Bone marrow (tissue), 2 donors: Measurements from ENCODE around the gene FOXN3.

Source experiments
- DNase-seq, 2 donors: peaks; one replicate each; lab custom pipeline; 2025; lab: John Stamatoyannopoulos, UW

FOXN3 gene

DNA sequence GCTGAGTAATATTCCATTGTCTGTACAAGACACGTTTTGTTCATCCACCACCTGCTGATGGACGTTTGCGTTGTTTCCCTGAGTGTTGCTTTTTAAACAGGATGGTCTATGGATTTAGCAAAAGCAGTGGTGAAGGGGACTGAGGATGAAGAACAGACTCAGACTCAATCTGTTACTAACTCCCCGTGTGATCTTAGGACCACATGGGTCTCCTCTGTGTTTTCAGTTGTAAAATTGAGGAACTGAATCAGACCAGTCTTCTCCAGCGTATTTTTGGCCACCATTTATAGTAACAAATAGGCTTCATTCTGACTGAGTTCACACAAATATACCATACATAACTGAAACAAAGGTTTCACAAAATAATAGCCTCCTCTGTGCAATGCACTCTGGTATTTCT is 85.6 kb downstream of the FOXN3 start:
- DNase-seq = no peak

DNA sequence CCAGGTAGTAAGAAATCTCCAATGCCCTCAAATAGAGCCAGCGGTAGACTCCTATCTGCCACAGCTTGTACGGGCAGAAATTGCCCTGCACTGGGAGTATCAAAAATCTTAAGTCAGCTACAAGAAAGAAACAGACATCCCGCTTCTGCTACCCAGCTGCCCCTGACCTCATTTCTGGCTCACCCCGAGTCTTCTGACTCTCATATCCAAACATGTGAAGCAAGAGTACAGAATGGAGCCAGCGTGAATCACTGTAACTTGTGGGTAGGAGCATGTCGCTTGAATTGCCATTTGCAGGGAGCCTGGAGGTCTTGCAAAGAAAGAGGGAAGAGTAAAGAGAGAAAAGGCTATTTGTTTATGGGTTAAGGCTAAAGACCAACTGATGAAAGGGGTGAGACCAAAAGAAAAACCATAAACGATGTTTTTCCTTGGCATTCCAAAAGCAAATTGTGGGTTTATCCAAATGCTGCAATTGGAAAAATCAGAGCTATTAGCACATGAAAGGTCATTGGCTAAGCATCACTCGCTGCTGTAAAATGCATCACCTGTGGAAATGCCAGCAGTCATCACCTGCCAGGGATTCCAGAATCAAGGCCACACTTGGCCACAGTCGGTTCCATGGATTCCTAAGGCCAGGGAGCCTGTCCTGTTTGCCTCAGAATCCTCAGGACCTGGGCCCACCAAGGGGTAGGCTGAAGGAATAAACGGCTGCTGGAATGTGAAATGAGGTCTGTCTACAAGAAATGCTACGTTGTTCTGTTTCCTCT is 86.6 kb downstream of the FOXN3 start:
- no peak for DNase-seq

DNA sequence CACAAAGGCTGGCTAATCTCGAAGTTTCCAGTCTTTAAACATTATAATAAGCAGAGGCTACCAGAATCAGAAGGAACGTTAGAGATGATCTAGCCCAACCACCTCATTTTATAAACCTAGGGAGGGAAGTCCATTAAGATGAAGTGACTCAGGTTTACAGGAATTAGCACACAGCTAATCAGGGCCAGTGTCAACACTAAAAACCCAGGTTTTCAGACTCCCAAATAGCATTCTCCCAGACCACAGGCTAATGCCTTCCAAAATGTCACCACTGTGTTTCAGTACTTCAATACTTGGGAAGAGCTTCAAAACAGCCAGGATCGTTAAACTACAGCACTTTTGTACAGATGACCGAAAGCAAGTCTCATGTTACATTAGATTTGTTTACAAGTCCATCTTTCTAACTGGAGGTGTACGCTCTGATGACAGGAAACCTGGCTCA is 89.2 kb downstream of the FOXN3 start:
- no peak for DNase-seq

DNA sequence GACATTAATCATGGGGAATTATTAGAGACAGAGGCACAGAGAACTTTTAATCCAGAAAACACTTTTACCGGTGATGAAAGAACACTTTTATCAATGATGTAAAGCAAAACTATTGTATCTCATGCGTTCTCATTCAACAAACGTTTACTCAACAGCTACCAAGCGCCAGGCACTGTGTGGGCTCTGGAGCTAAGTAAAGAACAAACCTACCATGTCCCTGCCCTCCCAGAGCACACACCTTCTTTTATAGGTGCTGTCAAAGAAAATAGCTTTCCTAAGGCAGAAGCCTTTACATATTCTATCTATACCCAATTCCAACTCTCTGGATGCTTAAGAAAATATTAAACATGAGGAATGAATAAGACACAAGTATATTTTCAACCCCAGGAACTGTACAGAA is 91.1 kb downstream of the FOXN3 start:
- no peak for DNase-seq

DNA sequence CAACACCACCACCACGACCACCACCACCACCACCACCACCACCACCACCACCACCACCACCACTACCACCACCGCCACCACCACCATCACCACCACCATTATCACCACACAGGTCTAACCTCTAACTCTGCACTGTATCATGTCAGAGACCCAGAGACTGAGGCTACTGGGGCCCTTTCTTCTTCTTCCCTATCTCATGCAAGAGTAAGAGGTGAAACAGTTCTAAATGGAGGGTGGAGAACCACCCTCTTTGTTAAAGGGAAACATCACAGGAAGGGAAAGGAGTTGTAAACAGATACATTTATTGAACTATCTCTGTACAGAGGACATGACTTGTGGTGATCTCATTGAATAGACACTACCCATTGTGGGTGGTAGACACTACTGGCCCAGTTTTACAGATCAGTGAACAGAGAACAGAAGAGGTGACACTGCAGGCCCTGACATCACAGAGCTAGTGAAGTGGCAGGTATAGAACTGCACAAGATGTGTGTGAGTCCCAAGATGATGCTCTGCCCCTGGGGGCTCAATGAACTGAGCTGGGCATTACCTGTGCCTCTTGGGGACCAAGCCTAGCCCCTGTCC is 91.6 kb downstream of the FOXN3 start:
- DNase-seq = no peak

DNA sequence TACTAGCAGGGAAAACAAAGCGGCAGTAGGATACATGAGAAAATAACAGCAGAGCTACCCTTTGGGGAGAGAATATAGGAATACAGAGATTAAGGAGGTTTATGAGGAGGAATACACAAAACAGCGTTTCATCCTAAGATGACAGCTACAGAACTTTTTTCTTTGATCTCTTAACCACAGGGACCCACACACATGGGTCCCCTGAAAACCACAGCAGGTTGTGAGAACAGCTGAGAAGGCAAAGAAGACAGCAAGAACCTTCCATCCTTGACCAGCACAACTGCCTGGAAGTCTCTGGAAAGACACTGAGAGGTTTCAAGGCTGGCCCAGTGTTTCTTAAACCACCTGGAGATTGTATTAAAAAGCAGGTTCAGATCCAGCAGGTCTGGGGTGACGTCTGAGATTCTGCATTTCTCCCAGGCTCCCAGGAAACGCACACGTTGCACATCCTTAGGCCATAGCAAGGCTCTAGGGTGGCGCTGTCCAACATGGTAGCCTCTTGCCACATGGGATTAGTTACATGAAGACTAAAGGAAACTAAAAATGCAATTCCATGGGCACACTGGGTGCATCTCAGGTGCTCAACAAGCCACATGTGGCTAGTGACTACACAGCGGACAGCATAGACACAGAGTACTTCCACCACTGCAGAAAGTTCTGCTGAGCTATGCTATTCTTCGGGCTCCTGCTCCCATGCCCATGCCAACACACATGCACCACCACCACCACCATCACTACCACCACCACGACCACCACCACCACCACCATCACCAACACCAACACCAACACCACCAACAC is 92.3 kb downstream of the FOXN3 start:
- no peak for DNase-seq

DNA sequence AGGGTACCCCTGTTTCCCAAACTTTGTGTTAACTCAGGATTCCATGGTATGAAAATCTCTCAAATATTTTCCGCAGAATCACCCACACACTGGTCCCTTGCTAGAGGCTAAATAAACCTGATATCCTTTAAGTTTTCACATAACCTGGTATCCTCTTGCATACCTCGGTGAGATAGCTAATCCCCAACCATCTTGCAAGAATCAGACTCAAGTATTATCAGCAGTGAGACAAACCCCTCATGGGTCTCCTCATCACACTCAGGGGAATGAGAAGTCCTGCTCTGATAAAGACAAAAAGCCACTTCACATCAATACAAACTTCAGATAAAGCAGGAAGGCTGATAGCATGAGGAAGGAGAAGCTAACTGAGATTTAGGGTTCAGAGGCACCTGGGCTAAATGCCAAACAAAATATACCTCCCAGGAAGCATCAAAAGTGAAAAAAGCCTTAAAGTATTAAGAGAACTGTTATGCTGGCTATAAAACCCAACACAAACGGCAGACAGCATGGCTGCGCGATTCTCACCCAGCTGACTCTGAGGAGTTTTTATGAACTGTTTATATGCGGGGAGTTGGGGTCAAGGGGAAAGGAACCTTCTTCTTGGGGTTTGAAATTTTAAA is 96.5 kb downstream of the FOXN3 start:
- no peak for DNase-seq

DNA sequence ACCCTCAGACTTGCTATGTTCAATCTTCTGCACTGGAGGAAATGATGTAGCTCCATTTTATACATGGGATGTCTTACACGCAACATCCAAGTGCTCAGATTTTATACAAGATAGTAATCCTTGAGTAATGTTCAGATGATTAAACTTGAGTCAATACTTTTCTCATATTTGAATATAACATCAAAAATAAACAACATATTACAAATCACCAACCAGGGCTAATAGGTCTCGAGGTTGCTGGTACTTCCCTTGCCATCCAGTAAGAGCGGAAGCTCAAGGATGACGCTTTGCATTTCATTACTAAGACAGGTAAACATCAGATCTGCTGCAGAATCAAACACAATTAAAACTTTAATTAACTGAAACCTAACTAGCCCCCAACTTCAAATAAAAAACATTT is 97.3 kb downstream of the FOXN3 start:
- DNase-seq = no peak

DNA sequence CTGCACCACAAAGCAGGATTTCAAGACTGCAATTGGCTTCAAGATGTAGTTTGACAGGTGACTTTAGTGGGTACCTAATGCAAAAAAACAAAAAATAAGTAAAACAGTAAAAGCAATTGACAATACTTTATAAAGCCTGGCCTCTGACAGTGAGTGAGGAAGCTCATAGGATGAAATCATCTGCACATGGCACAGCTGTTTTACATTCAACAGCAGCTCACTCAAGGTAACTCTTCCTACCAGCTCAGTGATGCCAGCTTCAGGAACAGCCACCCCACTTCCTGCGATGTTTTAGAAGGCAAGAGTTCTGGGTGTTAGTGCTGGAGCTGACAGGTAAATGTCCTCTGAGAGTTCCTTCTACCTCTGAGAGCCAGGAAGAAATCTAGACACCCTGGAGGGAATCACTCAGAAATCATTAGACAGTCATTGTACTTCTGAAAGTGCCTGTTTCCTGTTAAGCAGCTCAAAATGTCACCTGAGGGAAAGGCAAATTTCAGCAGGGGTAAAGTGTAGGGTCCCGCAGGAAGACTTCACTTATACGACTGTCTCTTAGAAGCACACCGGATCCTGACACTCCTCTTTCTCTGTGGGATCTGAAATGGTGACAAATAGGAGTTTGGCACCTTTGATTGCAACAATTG is 99.9 kb downstream of the FOXN3 start:
- DNase-seq = no peak

DNA sequence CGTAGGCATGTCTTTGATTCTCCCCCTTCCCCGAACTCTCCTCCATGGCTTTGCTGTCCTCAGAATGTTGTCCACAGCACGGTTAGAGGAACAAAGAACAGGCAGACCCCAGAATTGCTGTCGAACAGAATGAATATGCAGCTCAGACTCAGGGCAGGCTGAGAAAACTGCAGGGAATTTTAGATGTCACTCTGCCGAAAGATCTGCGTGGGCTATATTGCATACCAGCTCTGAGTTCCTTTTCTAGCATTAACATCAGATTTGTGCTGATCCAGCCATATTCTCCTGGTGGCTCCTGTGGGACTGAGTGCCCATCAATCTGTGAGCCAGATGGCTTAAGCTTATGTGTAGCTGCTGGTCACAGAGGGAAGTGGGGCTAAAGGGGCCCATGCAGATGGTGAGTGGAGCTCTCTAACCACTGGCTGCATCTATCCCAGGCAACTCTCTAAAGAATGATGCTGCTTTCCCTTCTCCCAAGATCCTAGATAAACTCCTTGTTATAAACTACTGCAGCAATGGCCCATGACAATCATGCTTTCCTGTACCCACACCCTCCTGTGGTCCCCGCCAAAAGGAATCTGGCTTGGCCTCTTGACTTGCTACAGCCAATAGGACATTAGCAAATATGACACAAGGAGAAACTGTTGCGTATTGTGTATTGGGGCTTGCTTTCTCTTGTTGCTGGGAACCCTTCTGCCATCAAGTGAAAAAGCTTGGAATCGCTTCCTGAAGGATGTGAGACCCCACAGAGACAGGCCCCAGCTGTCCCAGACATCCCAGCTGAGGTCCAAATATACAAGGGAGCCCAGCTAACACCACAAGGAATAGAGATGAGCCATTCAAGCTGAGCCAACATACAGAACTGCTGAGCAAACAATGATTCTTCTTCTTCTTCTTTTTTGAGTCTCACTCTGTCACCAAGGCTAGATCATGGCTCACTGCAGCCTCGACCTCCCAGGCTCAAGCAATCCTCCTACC is 101.3 kb downstream of the FOXN3 start:
- no peak for DNase-seq

DNA sequence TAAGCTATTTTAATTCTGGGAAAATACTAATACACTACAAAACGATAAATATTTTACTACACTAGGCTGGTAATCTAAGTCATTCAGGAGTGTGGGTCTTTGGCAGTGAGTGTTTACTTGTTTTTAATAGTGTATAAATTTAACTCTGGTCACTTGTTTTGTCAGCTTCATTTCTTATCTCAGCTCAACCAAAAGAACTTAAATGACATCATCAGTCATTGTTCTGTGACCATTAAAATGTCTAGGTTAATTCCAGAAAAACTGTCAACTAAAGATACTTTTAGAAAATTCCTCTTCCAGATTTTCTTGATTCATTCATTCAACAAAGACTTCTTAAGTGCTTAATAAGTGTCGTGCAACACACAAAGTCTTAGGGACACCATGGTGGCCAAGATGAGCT is 102.8 kb downstream of the FOXN3 start:
- DNase-seq = no peak

DNA sequence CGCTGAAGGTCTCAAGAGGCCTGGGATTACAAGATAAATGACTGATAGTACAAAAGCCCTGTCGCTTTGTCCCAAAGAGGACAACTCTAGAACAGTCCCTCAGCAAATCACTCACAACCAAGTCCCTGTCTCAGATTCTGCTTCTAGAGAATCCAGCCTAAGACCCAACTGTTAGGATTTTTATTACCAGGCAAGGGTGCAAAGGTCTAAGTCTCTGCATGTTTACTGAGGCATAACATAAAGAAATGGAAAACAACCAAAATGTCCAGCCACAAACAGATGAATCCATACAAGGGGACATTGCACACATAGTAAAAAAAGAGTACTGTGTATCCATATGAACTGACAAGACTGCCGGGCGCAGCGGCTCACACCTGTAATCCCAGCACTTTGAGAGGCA is 104.1 kb downstream of the FOXN3 start:
- DNase-seq = no peak

DNA sequence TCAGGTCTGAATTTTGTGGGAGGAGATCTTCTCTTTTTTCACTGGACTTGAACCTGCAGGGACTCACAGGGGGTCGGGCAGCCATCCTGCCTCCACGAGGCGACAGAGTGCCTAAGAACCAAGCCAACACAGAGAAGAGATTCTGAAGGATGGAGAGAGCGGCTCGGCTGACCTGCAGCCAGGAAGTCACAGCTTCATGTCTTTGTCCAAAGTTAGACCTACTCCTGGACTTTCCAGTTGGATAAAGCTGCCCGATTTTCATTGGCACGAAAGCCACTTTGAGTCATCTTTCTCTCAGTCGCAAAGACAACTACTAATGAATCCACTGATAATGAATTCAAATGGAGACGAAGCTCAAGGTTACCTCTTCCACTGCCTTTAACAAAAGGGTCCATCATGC is 106.8 kb downstream of the FOXN3 start:
- DNase-seq = no peak

DNA sequence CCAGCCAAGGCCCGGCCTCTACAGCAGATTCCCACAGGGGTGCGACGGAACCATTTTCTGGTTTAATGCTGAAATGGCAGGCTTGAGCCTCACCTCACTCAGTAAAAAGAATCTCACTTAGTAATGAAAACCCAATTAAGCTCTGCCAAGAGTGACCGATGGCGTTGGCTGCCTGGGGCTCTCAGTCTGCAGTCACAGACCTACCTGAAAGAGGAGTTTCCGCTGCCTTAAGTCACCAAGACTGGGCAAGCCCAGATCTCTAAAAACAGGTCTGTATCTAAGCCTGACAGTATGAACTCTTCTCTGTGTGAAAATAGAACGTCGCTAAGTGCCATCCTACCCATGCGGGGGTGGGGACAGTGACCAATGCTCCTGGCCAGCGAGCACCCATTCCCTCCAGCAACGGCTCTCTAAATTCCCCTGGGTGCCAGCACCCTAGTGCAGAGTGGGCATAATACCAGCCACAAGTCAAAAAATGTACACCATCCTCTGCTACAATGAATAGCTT is 107.3 kb downstream of the FOXN3 start:
- DNase-seq = no peak

DNA sequence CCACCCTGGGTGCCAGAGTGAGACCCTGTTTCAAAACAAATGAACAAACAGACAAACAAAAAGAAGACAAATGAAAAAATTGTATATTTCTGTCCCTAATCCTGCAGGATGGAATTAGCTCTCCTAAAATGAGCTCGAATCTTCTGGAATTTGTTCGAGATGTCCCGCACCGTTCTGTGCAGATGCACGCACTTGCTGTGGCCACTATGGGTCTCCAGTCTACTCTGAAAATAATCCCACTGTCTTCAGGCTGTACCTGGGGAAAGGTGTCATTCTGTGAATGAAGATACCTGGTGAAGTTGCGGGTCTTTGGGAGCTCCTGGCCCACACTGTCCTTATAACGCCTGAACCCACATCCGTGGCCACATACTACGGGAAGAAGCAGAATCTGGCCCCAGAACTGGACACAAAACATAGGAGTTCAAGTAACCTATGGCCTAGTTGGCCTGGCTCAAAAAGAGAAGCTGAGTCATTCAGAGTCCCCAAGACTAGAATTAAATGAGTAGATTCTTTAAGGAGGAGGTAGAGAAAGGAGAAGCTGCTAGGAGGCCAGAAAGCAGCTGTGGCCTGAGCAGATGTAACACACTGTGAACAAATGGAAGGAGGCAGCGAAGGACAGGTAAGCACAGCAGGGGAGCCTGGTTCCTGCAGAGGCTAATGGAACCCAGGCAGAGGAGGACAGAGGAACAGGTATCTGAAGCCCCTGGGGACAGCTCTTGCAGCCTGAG is 108.6 kb downstream of the FOXN3 start:
- peak in 1 of 2 donors; percentile 50 for DNase-seq

DNA sequence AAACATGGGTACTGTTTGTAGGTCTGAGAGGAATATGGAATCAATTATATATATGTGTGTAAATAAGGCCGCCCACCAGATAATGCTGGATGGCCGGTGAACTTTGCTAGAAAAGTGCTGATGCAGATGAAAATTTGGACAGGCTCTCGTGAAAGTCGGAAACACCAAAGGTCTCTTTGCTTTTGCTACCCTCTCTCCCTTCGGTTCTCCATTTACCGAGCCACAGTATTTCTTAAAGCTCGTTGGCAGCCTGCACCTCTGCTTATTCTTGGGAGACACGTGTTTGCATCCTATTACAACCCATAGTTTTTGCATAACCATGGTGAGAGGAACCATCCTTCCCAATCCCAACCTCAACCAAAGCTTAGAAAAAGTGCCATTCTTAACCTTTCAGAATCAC is 109.6 kb downstream of the FOXN3 start:
- no peak for DNase-seq

DNA sequence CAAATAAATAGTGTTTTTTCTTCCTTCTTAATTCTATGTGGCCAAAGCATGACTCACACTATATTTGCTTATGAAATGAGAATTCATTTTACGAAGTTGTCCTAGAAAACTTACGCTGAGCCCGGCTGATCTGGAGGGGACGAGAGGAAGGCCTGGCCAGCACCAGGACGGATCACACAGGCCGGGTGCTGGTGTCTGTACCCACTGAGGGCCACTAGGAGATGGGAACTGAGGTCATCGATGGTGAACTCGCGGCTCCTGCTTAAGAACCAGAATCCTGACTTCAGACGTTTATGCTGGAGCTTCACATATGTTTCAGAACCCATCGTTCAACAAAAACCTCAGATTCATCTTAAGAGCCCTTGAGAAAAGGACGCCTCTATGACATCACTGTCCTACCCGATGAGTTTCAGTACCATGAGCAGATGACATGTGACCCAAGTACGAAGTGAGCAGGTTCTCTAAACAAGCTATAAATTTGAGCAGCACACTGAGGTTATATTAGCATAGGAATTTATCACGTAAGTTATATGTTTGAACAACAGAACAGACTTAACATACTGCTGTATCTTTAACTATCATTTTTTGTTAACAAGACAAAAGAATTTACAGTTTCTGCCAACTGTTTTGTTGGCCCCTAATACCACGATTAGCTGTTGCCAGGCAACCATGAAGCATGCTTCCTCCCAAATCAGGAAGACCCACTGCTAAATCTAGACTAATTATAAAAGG is 111.9 kb downstream of the FOXN3 start:
- DNase-seq = no peak

DNA sequence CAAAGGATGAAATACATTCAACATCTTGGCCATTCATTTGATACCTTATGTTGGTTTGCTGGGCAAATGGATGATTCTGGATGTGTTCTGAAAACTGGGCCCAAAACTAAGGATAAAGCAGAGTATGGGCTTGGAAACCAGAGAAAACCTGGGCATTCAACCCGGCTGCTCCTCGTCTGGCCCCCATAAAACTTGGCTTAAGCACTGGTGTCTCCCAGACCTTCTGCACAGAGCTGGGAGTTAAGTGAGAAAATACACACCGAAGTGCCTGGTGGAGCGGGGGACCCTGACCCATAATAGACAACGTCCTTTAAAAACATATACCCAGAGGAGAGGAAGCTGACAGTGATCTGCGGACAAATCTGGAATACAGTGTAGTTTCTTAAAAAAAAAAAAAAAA is 112.5 kb downstream of the FOXN3 start:
- DNase-seq = no peak
